GM12874 (cell line): Measurements from ENCODE around the gene SPSB2.

Experiments
- TF ChIP-seq, protein P1 (sequence below): IDR thresholded peaks from 2 replicates; pipeline ENCODE4 v1.5.1; 2011; ENCODE audit warnings: low read depth, mild to moderate bottlenecking, control low read depth, low read length, moderate library complexity; ENCODE audit not compliant: insufficient read depth

The SPSB2 gene

DNA sequence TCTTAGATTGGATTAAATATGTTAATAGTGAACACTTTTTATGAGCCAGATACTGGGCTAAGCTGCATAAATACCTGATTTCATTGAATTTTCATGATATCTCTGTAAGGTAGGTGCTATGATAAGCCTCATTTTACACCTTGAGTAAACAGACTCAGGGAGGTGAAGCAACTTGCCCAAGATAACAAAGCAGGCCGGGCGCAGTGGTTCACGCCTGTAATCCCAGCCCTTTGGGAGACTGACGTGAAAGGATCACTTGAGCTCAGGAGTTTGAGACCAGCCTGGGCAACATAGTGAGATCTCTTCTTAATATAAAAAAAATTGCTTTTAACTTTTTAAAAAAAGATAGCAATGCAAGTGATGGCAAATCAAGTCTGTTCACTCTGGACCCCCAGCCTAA is 31.0 kb downstream of the SPSB2 start:
- TF ChIP-seq, protein P1, sequence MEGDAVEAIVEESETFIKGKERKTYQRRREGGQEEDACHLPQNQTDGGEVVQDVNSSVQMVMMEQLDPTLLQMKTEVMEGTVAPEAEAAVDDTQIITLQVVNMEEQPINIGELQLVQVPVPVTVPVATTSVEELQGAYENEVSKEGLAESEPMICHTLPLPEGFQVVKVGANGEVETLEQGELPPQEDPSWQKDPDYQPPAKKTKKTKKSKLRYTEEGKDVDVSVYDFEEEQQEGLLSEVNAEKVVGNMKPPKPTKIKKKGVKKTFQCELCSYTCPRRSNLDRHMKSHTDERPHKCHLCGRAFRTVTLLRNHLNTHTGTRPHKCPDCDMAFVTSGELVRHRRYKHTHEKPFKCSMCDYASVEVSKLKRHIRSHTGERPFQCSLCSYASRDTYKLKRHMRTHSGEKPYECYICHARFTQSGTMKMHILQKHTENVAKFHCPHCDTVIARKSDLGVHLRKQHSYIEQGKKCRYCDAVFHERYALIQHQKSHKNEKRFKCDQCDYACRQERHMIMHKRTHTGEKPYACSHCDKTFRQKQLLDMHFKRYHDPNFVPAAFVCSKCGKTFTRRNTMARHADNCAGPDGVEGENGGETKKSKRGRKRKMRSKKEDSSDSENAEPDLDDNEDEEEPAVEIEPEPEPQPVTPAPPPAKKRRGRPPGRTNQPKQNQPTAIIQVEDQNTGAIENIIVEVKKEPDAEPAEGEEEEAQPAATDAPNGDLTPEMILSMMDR: no peak

DNA sequence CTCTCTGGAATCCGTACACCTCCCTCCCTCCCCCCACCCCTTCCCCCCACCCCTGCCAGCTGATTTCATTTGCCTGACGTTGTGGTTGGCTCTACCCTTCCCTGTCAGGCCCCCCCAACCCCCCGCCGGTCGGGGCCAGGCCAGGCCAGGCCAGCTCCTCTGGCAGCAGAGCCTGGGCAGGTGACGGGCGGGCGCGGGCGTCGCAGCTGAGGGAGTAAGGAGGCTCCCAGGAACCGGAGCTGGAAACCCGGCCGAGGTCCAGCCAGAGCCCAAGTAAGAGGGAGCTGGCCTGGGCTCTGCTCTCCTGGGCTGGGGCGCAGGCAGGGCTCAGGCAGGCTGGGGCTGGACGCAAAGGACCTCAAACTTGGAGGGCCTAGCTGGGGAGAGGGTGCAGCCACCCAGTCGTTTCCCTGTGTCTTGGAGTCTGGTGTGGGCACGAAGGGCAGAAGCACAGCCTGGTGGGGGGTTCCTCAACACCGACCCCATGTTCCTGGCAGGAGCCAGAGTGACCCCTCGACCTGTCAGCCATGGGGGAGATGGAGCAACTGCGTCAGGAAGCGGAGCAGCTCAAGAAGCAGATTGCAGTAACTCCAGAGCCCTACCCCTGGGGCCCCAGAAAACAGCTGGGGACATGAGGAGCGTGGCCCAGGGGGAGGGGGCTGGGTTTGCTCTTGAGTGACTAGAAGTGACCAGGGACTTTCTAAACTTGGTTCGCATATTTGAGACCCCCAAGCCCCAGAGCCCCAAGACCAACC is 32.2 kb downstream of the SPSB2 start, which contains the start of gene GNB3:
GNB3 (plus strand) TSS at position 165 of the 755 bp plus-strand sequence; CDS start at position 528, 363 bp downstream.
- TF ChIP-seq, protein P1: no peak

GRCh38 chr12:6840330-6840729 is 32.8 kb downstream of the SPSB2 start:
- TF ChIP-seq, protein P1: no peak

GRCh38 chr12:6839482-6840201 is 33.5 kb downstream of the SPSB2 start:
- TF ChIP-seq, protein P1: no peak

DNA sequence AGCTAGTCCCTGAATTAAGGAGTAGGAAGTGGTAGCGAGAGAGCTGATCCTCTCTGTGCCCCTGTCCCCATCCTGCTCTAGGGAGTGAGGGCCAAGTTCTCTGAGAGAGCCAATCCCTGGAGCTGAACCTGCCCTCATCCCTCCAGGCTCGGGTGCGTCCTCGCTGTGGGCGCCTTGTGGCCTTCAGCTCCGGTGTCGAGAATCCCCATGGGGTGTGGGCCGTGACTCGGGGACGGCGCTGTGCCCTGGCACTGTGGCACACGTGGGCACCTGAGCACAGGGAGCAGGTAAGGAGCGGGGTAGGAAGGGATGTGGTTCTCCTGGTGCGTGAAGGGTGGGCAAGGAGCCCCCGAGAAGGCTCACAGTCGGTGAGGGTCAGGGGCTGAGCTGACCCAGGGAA is 34.2 kb downstream of the SPSB2 start:
- TF ChIP-seq, protein P1: no peak

DNA sequence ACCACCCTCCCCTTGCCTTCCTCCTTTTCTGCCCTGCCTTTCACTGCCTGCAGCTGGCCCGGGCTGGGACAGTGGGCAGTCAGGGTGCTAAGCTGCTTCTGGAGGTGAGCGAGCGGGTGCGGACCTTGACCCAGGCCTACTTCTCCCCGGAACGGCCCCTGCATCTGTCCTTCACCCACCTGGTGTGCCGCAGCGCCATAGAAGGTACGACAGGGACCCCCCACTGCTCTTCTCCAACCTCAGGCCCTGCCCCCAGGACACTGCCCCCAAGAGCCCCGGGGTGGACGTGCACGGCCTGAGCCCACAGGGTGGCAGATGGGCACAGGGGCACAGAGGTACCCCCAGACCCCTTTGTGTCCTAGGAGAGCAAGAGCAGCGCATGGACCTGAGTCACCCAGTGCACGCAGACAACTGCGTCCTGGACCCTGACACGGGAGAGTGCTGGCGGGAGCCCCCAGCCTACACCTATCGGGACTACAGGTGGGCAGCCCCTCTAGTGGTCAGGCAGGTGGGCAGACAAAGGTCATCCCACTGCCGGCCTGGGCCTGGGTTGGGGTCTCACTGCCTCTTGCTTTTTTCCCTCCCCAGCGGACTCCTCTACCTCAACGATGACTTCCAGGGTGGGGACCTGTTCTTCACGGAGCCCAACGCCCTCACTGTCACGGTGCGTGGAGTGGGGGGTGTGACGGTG is 35.6 kb downstream of the SPSB2 start:
- TF ChIP-seq, protein P1: no peak

DNA sequence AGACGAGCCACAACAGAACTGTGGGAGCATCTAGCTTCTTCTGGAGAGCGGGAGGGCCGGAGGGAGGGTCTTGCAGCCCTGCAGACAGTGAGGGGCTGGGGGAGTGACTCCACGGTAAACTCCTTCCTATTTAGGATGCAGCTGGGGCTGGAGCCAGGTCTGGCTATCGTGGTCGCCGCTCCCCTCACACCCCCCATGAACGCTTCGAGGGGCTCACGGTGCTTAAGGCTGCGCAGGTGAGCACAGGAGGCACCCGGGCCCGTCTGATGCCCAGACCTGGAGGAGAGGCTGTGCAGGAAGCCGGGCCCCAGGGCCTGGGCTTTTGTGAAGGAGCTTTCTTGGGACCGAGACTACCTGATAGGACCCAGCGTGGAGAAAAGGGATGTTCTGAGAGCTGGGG is 36.3 kb downstream of the SPSB2 start:
- TF ChIP-seq, protein P1: no peak
